K562 (cell line): ENCODE results near the gene BMI1. TPM values are rescaled to one million over a fixed set of nuclear protein-coding genes. Genes with fewer than 3 reads are reported as not detected.

Experiments
- CBFA2T3 ChIP-seq: fragments of 450-650 bp; IDR thresholded peaks from 2 replicates; pipeline ENCODE4 v1.6.1; 2017
- FOXJ3 ChIP-seq: sonication (generic); formaldehyde crosslinking; IDR thresholded peaks from 2 replicates; pipeline ENCODE4 v1.4.0; 2020; ENCODE audit warnings: mild to moderate bottlenecking, missing genetic modification reagents
- NFE2L1 ChIP-seq: fragments of 450-650 bp; IDR thresholded peaks from 2 replicates; pipeline ENCODE4 v1.6.1; 2016; ENCODE audit warnings: missing genetic modification characterization, low read depth, mild to moderate bottlenecking, missing compliant biosample characterization, moderate library complexity, borderline replicate concordance
- PRDM10 ChIP-seq: fragments of 450-650 bp; IDR thresholded peaks from 2 replicates; pipeline ENCODE4 v1.6.1; 2018; ENCODE audit not compliant: partially characterized antibody
- polyA plus RNA-seq, 8 experiments: library from polyadenylated mRNA; depleted of rRNA in 4 of 8; stranded (reverse) in 5 of 8; unstranded in 3 of 8; fragments of >200 nt; fragmentation: Nextera tagmentation in 2 of 8; fragmentation: Illumina TruSeq in 1 of 8; extraction: Ambion mirVana in 2 of 8; extraction: Trizol in 1 of 8; gene quantifications; 2 replicates each; pipeline versions ENCODE4 v1.2.1 to v1.2.3, GENCODE V29; 2011 to 2014; ENCODE audit warnings: inconsistent platforms in 1 of 8, missing spikeins in 1 of 8
- total RNA-seq, 7 experiments: library from RNA; depleted of rRNA in 6 of 7; stranded (reverse); fragments of >200 nt in 6 of 7; fragmentation: Illumina TruSeq in 2 of 7; extraction: Trizol in 2 of 7; gene quantifications; 2 replicates each; pipeline versions ENCODE4 v1.2.1 to v1.2.3, GENCODE V29; 2011 to 2021; ENCODE audit warnings: low replicate concordance in 1 of 7
- TF ChIP-seq, protein P1 (sequence below): fragments of 250-450 bp; sonication (Bioruptor Pico); IDR thresholded peaks from 2 replicates; pipeline ENCODE4 v1.5.0; 2022; ENCODE audit warnings: mild to moderate bottlenecking
- TF ChIP-seq, protein P2 (sequence below), 2 experiments: fragments of 450-650 bp; IDR thresholded peaks; 2 replicates each; pipeline ENCODE4 v1.6.1; 2018; ENCODE audit warnings: mild to moderate bottlenecking in 2 of 2, low read depth in 1 of 2; ENCODE audit not compliant: partially characterized antibody in 2 of 2

BMI1 gene
- total and polyA plus RNA-seq, 9 of the 15 experiments (the other 6 are each of a cell fraction or from before 2014, with no cell fraction given), result 21.4 to 103 (median 70.8) TPM

DNA sequence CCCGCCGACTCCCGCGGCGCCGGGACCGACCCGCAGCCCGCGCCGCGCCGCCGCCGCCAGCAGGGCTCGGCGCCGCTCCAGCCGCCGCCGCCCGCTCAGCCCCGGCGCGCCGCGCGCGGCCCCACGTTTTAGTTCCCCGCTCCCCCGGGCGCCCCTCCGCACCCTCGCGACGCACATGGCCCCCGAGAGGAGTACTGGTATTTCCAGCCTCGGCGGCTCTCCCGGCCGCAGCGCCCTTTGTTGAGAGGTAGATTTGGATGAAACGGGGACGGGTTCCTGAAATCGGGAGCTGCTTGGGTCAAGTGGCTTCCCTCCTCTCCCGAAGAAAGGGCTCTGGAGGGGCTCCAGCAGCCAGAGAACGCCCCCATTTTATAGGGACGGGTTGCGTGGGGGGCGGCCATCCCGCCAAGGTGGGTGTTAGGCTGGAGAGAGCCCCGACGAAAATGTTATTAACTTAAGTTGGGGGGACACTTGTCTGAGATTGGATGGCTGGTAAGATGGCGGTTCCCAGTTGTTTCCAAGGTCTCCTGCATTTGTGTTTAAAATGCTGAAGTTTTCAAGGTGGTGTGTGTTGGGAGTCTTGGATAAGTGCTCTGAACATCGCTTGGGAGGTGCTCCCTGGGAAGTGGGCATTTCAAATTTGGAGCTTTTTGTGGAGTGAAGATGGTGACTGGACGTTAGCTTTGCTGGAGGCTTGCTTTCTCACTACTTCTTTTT is 1.2 kb downstream of the BMI1 start (continued):
- TF ChIP-seq PRDM10 (no peak), FOXJ3 (CRISPR knock-in tag) (no peak), NFE2L1 (tag) (no peak), CBFA2T3 (no peak)
- TF ChIP-seq, protein P1, sequence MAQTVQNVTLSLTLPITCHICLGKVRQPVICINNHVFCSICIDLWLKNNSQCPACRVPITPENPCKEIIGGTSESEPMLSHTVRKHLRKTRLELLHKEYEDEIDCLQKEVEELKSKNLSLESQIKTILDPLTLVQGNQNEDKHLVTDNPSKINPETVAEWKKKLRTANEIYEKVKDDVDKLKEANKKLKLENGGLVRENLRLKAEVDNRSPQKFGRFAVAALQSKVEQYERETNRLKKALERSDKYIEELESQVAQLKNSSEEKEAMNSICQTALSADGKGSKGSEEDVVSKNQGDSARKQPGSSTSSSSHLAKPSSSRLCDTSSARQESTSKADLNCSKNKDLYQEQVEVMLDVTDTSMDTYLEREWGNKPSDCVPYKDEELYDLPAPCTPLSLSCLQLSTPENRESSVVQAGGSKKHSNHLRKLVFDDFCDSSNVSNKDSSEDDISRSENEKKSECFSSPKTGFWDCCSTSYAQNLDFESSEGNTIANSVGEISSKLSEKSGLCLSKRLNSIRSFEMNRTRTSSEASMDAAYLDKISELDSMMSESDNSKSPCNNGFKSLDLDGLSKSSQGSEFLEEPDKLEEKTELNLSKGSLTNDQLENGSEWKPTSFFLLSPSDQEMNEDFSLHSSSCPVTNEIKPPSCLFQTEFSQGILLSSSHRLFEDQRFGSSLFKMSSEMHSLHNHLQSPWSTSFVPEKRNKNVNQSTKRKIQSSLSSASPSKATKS, result no peak
- TF ChIP-seq, protein P2, sequence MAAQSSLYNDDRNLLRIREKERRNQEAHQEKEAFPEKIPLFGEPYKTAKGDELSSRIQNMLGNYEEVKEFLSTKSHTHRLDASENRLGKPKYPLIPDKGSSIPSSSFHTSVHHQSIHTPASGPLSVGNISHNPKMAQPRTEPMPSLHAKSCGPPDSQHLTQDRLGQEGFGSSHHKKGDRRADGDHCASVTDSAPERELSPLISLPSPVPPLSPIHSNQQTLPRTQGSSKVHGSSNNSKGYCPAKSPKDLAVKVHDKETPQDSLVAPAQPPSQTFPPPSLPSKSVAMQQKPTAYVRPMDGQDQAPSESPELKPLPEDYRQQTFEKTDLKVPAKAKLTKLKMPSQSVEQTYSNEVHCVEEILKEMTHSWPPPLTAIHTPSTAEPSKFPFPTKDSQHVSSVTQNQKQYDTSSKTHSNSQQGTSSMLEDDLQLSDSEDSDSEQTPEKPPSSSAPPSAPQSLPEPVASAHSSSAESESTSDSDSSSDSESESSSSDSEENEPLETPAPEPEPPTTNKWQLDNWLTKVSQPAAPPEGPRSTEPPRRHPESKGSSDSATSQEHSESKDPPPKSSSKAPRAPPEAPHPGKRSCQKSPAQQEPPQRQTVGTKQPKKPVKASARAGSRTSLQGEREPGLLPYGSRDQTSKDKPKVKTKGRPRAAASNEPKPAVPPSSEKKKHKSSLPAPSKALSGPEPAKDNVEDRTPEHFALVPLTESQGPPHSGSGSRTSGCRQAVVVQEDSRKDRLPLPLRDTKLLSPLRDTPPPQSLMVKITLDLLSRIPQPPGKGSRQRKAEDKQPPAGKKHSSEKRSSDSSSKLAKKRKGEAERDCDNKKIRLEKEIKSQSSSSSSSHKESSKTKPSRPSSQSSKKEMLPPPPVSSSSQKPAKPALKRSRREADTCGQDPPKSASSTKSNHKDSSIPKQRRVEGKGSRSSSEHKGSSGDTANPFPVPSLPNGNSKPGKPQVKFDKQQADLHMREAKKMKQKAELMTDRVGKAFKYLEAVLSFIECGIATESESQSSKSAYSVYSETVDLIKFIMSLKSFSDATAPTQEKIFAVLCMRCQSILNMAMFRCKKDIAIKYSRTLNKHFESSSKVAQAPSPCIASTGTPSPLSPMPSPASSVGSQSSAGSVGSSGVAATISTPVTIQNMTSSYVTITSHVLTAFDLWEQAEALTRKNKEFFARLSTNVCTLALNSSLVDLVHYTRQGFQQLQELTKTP (IDR thresholded peaks at IDR 0.05; ENCODE audit: low read depth in 1 of 2, partially characterized antibody in 2 of 2), result peak in 1 of 2 experiments; percentile 26
